Suppressor macrophage treated with lipopolysaccharide for 1 hour (primary cell): Measurements from ENCODE around the gene OR4F6.
"Not testable (repeated sequence)": the region's sequence is repeated elsewhere in the genome, so short reads cannot be mapped to it uniquely, and the experiment has no call there.

ENCODE experiments used
- DNase-seq, 3 donors: peaks; one replicate each; pipeline ENCODE4 v3.0.0-alpha.2; 2020 to 2022

The OR4F6 gene, protein sequence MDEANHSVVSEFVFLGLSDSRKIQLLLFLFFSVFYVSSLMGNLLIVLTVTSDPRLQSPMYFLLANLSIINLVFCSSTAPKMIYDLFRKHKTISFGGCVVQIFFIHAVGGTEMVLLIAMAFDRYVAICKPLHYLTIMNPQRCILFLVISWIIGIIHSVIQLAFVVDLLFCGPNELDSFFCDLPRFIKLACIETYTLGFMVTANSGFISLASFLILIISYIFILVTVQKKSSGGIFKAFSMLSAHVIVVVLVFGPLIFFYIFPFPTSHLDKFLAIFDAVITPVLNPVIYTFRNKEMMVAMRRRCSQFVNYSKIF

DNA sequence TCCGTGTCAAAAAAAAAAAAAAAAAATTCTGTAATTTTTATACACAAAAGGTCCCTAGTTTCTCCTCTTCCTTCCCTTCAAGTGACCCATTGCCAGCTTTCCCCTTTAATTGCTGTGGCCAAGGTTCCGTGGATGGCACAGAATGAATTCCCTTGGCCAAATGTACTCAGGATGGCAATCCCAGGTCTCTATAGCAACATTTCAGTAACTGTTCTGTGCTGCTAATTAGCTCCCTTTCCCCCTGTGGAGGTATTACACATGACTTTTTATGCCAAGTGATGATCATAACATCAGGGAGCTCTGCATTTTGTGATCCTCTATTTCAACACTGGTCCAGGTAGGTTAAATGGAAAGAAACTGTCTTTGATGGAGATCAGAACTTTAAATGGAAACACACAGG, at the start of gene OR4F6:
OR4F6 (plus strand) TSS at position 301 of the 400 bp plus-strand sequence. CDS start 2,211 bp downstream, outside the sequence.
- DNase-seq: no peak

DNA sequence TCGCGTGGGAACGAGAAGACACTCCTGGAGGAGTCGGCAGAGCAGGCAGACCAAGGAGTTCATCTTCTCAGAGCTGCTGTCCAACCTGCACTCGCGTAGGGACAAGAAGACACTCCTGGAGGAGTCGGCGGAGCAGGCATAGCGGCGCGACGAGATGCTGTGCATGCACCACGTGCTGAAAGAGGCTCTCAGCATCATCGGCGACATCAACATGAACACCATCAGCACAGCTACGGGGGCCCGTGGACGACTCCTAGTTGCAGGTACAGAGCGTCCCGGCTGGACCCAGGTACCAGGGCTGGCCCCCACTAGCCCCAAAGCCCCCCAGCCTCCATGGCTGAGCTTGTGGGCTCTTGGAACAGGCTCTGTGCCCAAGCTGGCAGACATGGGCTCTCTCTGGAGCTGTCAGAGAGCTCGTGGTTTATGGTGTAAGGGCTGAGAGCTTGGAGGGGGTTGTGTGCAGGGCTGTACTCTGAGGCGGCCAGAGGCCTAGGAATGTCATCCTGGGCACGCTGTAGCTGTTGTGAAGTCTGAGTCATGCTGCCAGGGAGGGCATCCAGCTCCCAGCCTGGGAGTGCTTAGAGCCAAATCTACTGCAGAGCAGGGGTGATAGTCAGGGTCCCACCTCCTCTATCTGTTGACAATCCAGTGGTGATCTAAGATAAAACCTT, 38.5 kb upstream of the OR4F6 start:
- not testable (repeated sequence) for DNase-seq

DNA sequence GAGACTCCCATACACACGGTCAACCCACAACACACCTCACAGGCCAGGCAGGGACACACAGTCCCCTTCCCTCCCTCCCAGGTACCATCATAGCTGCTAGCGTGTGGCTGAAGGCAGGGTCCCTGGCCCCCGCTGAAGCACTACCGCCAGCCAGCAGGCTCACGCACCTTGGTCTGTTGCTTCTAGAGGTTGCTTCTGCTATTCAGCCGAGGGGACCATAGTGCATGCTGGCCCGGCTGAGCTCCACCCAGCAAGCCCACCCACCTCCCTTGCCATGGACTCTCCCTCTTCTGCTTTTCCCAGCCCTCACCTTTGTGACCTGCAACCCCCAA, 38.0 kb upstream of the OR4F6 start:
- DNase-seq: not testable (repeated sequence)

DNA sequence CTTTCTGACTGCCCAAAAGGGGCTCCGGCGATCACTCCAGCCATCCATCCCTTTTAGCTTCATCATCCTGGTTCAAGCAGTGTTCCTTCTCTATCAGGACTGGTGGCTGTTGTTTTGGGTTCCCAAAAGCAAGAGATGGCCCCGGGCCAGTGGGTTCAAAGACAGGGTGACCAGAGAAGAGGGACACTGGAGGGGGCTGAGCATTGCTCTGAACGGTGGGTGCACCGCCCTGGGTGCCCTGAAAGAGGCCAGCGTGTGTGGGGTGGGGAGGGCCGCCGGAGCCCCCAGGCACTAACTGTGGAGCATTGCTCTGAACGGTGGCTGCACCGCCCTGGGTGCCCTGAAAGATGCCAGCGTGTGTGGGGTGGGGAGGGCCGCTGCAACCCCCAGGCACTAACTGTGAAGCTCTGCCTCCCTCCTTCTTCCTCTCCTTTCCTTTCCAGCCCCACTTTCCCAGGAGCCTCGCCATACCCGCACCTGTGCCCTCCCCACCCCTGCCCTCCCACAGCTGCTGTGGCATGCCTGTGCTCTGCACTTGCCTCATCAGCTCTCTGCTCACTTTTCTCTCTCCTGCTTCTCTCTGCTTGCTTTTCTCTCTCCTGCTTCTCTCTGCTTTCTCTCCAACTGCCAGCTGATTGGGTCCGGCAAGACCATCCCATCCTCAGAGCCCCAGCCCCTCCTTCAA, 37.4 kb upstream of the OR4F6 start:
- DNase-seq: no peak

DNA sequence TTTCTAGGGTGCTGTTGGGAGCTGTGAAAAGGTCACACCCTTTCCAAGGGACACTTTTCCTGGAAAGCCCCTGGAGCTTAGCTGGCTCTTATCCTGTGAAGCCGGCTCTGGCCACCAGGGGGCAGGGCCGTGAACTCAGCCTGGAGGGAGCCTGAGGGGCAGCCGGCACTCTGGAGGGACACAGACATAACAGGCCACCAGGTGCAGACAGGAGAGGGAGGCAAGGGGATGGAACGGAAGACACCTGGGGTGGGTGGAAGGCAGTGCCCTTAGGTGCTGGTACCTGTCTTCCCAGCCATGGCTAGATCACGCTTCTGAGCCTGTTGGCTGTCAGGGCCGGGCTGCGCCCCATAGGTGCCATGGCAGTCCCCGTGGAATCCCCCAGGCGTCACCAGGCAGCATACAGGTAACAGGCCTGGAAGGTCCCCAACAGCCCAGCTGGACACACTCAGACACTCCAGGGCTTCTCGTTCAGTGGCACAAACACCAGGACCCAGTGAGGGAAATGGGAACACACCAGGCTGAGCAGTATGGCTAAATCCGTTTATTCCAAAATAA, 36.1 kb upstream of the OR4F6 start:
- not testable (repeated sequence) for DNase-seq

DNA sequence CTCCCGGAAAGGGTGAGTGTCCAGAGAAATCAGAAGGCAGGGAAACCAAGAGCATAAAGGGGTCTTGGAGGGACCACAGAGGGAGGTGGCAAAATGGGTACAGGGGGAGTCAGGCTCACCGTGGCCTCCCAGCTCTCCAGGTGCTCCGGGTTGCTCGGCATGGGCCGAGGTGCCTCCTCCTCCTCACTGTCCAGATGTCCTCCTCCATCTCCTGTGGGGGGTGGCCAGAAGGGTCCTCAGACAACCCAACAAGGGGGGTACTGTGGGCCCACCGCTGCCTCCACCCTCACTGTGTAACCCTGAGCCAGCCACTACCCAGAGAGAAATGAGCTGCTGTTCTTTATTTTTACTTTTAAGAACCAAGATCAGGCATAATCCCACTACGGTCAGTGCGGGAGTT, 30.4 kb upstream of the OR4F6 start:
- no peak for DNase-seq

DNA sequence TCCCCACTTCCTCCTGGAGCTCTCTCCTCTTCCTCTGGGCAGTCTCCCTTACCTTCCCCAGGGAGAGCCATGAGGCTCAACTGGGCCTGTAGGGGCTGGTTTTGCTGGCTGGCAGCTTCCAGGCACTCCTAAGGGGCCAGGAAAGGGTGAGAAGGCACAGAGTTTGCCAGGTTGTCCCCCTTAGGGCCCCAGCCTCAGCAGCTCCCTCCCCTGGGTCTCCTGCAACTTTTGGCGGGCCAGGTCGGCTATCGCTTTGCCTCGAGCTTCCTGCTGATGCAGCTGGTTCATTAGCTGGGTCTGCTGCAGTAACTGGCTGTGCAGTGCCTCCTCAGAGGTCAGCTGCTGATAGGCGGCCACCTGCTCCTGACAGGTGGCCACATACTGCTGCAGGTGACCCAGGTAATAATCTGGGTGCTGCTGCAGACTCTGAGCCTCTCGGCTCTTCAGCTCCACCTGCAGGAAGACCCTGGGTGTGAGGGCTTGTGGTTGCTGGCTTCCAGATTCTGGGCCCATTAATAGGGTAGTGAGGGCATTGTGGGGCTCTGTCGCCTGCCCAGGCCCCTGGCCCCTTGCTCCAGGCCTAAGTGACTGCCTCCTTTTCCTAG, 29.7 kb upstream of the OR4F6 start:
- DNase-seq: no peak

DNA sequence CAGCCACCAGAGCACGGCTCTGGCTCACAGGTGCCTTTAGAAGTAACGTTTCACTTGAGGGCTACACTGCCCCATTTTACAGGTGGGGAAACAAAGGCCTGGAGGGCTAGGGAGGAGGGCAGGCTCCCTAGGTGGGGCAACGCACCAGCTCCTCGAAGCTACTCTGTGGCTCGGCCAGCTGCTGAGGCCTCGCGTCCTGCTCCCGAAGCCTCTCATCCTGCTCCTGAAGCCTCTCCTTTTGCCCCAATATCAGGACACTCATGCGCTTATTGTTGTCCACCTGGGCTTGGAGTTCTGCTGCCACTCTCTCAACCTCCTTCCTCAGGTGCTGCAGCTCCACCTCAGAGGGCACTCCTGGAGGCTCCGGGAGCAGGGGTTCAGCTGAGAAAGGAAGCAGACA, 28.2 kb upstream of the OR4F6 start:
- DNase-seq: no peak

DNA sequence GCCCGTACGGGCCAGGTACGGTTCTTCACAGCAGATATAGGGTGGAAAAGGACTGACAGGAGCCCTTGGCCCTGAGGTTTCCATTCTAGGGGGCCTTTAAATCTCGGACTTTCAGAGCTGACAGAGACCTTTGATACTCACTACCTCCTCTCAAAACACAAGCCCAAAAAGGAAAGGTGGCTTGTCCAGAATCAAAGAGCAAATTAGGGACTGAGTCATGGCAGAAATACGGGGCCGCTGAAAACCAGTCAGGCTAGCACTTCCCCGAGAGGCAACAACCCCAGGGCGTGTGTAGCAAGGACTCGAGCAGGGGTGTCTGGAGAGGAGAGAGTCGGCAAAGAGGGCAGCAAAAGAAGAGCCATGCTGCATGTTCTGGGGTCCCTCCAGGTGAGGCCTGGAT, 24.7 kb upstream of the OR4F6 start:
- not testable (repeated sequence) for DNase-seq

DNA sequence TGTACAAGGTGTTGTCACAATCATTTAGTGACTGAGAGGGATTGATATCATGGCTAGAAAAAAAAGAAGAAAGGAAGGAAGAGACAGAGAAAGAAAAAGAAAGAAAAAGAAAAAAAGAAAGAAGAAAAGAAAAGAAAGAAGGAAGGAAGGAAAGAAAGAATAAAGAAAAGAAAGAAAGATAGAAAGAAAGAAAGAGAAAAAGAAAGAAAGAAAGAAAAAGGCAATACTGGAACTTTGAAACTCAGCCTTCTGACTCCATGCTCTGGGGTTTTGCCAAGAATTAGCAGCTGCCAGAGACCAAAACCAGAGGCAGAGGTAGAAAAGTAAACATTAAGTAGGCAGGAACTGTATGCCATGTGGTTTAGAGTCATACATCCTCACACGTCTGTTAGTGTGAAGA, 23.1 kb upstream of the OR4F6 start:
- DNase-seq: not testable (repeated sequence)

DNA sequence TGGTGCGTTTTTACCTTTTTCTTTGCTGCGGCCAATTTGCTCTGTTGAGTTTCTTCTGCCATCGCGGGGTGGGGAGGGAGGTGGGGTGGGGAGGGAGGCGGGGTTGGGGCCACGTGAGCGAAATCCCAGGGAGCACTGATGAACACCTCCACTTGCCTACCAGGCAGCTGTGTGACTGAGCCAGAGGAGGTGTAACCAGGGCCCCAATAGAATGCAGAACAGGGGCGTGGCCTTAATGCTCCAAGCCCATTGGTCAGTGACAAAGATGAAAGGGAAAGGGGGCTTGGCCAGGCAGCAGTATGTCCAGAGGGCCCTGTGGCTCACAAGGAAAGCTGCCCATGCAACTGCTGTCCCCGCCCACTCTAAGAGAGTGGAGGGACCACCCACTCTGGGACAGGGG, 21.4 kb upstream of the OR4F6 start:
- no peak for DNase-seq

DNA sequence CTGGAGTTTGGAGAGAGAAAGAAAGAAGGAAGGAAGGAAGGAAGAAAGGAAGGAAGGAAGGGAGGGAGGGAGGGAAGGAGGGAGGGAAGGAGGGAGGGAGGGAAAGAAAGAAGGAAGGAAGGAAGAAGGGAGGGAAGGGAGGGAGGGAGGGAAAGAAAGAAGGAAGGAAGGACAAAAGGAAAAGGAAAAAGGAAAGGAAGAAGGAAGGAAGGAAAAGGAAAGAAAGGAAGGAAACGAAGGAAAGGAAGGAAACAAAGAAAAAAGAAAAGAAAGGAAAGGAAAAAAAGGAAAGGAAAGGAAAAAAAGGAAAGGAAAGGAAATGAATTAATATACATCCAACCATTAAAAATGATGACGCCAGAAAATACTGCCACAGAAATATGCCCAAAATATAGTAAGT, 18.7 kb upstream of the OR4F6 start:
- DNase-seq: no peak

DNA sequence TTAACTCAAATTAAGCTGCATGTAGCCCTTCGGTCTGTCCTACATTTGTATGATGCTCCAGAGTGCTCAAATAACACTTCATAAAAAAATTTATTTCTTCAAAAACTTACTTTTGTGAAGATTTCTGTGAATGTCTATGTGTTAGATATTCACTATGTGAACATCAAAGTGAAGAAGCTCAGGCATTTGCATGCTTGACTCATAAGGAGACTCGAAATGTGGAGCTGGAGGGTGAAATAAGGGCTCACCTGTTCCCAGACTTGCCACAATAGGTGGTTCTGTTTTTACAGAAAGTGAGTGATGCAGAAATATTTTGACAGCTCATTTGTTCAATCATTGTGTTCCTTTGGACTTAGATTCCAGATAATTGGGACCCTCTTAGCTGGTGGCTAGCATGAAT, 16.9 kb upstream of the OR4F6 start:
- DNase-seq: not testable (repeated sequence)

DNA sequence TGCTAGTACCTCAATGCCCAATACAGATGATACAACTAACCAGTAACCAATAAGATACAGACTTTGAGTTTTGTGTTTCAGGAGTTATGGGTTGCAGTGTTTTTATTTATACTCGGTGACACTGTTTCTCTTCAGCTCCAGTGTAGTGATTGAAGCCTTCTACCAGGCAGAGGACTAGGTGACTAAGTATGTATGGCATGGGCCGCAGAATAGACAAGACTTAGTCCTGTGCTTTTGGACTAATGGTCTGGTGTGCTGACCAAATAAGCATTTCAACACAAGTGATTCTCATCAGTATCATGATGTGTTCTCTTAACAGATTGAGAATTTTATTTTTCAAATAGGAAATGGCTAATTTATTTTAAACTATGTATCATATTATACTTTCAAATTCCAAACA, 15.3 kb upstream of the OR4F6 start:
- DNase-seq: not testable (repeated sequence)

DNA sequence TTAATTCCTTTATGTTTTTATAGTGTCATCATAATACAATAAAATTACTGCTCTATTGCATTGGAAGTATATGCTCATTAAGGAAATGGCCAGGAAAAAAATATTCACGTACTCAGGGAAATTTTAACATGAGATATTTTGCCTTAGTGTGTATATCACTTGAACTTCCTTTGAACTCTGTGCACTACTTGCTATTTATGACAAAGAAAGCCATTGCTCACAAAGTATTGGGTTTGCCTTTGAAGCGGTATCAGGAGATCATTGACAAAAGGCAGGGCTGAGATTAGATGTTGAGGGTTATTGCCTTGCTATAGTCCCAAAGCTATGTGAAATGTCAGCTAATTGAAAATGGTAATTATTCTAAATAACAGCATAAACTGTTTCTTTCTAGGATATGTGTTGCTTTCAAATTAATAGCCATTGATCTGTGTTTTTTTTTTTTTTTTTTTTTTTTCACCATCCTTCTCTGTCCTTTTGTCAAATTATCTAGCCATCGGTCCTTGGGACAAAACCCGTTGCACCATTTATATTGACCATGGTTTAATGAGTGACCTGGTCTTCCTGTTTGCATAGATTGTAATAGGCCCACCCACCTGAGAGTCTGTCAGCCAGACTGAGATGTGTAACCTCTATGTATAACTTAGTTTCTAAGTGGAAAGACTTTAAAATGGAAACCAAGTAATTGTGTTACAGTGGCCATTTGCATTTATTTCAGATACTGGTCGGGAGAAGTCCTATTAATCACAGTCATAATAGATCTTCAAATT, 14.6 kb upstream of the OR4F6 start:
- not testable (repeated sequence) for DNase-seq

DNA sequence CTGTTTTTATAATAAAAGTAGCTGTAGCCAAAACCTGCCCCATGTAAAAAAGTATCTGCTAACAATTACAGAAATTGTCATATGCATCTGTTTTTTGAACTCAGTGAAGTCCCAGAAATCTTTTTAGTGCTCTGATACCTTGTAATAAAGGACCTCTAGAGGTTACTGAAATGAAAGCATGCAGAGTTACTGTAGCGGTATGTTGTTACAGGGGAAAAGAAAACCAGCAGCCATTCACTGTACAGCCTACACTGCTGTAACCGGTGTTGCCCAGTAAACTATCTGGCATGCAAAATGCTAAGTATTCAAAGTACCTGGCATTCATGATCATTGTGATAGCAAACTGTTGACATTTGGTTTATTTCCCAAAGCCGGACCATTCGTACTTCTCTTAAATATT, 12.6 kb upstream of the OR4F6 start:
- DNase-seq: not testable (repeated sequence)

DNA sequence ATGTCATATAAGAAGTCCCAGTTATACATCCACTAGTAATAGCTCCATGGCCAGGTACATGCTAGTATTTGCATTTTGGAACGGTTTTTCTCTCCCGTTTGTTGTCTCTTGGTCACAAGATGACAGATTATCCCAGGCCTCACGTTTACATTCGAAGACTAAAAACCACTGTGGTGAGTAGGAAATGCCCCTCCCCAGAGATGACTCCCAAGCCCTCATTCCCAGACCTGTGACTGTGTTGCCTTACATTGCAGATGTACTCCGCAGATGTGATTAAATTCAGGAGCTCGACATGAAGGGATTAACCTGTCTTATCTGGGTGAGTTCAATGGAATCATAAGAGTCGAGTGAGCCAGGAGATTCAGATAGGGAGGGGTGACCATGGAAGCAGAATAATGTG, 9.3 kb upstream of the OR4F6 start:
- DNase-seq: not testable (repeated sequence)

DNA sequence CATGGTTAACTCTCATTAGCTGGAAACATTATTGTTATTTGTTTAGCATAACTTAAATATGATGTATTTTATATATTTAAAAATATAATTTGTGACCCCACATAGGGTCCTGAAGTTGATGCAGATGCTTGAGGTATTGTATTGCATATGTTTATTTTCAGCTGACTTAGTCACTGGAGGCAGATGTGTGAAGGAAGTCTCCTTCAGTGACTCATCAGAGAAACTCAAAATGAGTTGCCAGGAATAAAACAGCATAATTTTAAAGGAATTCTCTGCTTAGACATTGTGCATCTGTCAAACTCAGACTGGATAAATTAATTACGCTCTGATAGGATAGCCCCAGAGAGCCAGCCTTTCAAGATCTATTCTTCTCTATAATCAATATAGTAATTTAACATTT, 7.9 kb upstream of the OR4F6 start:
- DNase-seq: no peak

DNA sequence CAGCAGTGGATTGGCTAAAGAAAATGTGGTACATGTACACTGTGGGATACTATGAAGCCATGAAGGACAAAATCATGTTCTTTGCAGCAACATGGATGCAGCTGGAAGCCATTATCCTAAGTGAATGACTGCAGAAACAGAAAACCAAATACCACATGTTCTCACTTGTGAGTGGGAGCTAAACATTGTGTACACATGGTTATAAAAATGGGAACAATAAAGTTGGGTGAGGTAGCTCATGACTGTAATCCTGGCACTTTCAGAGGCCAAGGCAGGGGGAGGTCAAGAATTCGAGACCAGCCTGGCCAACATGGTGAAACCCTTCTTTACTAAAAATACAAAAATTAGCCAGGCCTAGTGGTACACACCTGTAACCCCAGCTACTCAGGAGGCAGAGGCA, 3.6 kb upstream of the OR4F6 start:
- DNase-seq: no peak

DNA sequence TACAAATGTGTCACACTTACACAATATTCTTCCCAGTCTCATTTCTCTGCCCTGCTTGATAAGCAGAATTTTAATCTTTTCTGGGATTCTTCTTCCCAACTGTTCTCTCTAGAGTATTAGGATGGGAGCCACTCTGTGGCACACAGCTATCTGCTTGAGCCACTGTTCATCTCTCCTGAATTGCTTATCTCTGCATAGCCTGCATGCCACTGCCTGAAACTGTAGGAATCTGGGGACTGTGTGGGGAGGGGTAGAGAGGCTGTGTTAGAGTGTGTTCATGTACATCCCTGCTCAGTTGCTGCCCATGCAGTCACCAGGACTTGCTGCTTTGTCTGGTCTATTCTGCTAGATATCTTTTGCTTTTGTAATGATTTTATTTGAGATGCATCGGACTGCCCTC, 2.3 kb upstream of the OR4F6 start:
- DNase-seq: no peak

DNA sequence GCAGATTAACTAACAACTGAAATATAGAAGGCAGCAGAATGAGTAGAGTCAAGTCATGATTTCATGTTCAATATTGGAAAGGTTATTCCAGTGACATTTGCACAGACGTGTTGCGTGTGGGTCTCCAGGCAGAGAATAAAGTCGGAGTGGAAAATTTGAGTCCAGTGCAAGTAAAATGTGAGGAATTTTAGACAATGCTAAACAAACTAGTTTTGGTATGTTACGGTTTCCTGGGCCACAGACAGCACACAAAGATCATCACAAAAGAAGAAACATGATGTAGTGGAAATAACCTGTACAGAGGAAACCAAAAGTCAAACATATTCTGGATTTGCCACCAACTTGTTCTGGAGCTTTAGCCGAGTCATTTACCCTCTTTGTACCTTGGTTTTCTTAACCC, 367 bp downstream of the OR4F6 start:
- DNase-seq: no peak

DNA sequence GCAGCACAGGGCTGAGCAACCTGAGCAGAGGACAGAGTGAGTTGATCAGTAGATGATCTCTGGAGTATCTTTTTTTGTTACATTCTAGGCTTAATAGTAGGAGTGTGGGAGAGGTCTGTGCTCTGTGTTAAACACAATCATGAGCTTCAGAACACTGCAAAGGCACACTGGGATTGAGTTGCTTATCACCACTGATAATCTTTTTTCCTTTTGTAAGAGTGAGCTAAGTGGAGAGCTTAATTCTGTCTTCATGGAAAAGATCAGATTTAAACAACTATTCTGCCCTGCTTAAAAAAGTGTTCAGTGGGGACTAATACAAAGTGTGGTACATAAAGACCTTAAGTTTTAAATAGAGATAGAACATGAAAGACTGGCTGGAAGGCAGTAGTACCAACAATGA, 1.1 kb downstream of the OR4F6 start:
- no peak for DNase-seq

DNA sequence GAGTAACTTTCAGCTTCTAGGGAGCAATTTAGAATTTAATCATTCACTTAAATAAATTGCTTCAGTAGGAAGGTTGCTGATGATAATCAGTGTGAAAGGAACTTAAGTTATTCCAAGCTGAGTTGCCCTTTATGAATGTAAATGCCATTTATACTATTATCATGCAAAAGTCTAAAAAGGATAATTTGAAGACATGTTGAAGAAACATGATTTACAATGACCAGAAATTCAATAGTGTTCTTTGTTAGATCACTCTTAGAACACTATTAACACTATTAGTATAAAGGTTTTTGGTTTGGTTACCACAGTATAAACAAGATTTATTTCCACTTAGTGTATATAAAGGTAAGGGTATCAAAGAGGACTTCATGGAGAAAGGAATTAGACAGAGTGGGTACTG, 1.6 kb downstream of the OR4F6 start:
- DNase-seq: no peak
